ENCODE measurements around the gene LMTK2. TPM values are rescaled to one million over a fixed set of nuclear protein-coding genes. Genes with fewer than 3 reads are reported as not detected.

LMTK2 gene
- total RNA-seq, 1 experiment from 2014 or later = 17.8 TPM

GRCh38 chr7:98077762-98078161 lies 28.9 kb upstream of the LMTK2 start:
- DNase-seq (ENCODE audit: low read depth, low spot score) = no peak
- TF ChIP-seq ZFX (IDR thresholded peaks at IDR 0.05) (no peak), EZH2 (IDR thresholded peaks at IDR 0.05) (no peak), ATF3 (IDR thresholded peaks at IDR 0.05) (no peak), CBX3 (IDR thresholded peaks at IDR 0.05; ENCODE audit: low read depth) (no peak), POLR2AphosphoS5 (IDR thresholded peaks at IDR 0.05; ENCODE audit: low read depth, low read length) (no peak)
- TF ChIP-seq, protein P1, sequence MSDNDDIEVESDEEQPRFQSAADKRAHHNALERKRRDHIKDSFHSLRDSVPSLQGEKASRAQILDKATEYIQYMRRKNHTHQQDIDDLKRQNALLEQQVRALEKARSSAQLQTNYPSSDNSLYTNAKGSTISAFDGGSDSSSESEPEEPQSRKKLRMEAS (IDR thresholded peaks at IDR 0.05) = no peak
- no peak overlapping the region for H3K27ac ChIP-seq (ENCODE audit: low read depth, low read length)
- intact Hi-C loops (cut with micrococcal nuclease) = no loop called here
- no peak overlapping the region for H3K4me2 ChIP-seq (ENCODE audit: low read length)
- H4K20me1 ChIP-seq (ENCODE audit: insufficient read depth) = no peaks in the 10 kb centered on the region
- no peaks in the 10 kb centered on the region for H3K9me2 ChIP-seq (ENCODE audit: insufficient read depth)
- no peaks in the 10 kb centered on the region for H3K27me3 ChIP-seq (ENCODE audit: insufficient read depth, low read length)
- no peaks in the 10 kb centered on the region for H3K36me3 ChIP-seq (ENCODE audit: control insufficient read depth in 1 of 2, insufficient read depth in 2 of 2, low read length in 2 of 2)
- ATAC-seq = no peak
- H3K9ac ChIP-seq (ENCODE audit: low read length) = no peak overlapping the region
- H2AFZ ChIP-seq (ENCODE audit: low read depth, low read length, poor library complexity, severe bottlenecking) = no peak overlapping the region
- RAD21 ChIA-PET (ENCODE audit: low non-redundant PET in 1 of 2, low total read pairs in 2 of 2, uncharacterized antibody in 2 of 2, unreplicated experiment in 2 of 2) = no interaction called here
- CTCF ChIA-PET = interaction anchor here (0.9 kb wide), 1 partner anchor 57 kb away, joined by 5 read pairs; no protein-coding TSS in a partner anchor
- no peaks in the 10 kb centered on the region for H3K9me3 ChIP-seq (ENCODE audit: control insufficient read depth in 1 of 2, insufficient read depth in 1 of 2, low read depth in 1 of 2, low read length in 2 of 2)
- no peaks in the 10 kb centered on the region for H3K79me2 ChIP-seq (ENCODE audit: insufficient read depth, low read length)
- POLR2A ChIA-PET = no interaction called here
- no peaks in the 10 kb centered on the region for H3K4me1 ChIP-seq (ENCODE audit: control insufficient read depth in 1 of 2, insufficient read depth in 2 of 2, low read length in 2 of 2)
- H3K4me3 ChIP-seq (replicated peaks in 1 of 2; ENCODE audit: low read depth in 1 of 2, low read length in 2 of 2) = no peak overlapping the region
- BruUV-seq (replicated peaks) = no TSS peak

DNA sequence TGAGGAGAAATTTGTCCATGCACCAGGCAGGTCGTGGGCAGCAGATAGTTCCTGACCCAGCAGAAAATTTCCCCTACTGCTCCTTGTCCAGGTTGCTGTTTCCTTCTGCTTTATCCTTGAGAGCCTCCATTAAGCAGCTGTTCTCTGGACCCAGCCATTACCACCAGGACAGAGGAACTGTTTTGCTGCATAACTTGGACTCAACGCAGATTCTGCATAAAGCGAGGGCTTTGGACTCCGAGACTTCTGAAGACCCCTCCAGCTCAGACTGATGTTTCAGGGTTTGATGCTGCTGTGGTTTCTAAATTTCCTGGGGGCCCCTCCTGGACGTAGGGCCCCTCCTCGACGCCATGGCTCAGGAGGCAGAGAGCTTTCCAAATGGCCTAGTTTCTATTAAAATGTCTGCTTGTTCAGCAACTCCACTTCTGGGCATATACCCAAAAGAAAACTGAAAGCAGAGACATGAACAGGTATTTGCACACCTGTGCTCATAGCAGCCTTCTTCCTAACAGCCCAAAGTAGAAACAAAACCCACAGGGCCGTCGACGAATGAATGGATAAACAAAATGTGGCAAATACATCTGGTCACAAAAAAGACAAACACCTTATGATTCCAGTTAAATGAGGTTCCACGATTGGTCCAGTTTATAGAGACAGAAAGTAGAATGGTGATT lies 28.3 kb upstream of the LMTK2 start:
- Histone ChIP-seq H3K79me2 (ENCODE audit: insufficient read depth, low read length) (no peaks in the 10 kb centered on the region), H3K4me2 (ENCODE audit: low read length) (no peak overlapping the region), H3K27me3 (ENCODE audit: insufficient read depth, low read length) (no peaks in the 10 kb centered on the region), H3K9ac (ENCODE audit: low read length) (no peak overlapping the region), H2AFZ (ENCODE audit: low read depth, low read length, poor library complexity, severe bottlenecking) (no peak overlapping the region), H3K4me3 (replicated peaks in 1 of 2; ENCODE audit: low read depth in 1 of 2, low read length in 2 of 2) (no peak overlapping the region), H3K9me2 (ENCODE audit: insufficient read depth) (no peaks in the 10 kb centered on the region), H3K27ac (ENCODE audit: low read depth, low read length) (no peak overlapping the region), H3K4me1 (ENCODE audit: control insufficient read depth in 1 of 2, insufficient read depth in 2 of 2, low read length in 2 of 2) (no peaks in the 10 kb centered on the region), H4K20me1 (ENCODE audit: insufficient read depth) (no peaks in the 10 kb centered on the region), H3K9me3 (ENCODE audit: control insufficient read depth in 1 of 2, insufficient read depth in 1 of 2, low read depth in 1 of 2, low read length in 2 of 2) (no peaks in the 10 kb centered on the region), H3K36me3 (ENCODE audit: control insufficient read depth in 1 of 2, insufficient read depth in 2 of 2, low read length in 2 of 2) (no peaks in the 10 kb centered on the region)
- intact Hi-C loops (cut with micrococcal nuclease) = no loop called here
- ATAC-seq (no peak), DNase-seq (ENCODE audit: low read depth, low spot score) (no peak)
- ChIA-PET RAD21 (ENCODE audit: low non-redundant PET in 1 of 2, low total read pairs in 2 of 2, uncharacterized antibody in 2 of 2, unreplicated experiment in 2 of 2) (no interaction called here), CTCF (interaction anchor here (0.9 kb wide), 1 partner anchor 57 kb away, joined by 5 read pairs; no protein-coding TSS in a partner anchor), POLR2A (no interaction called here)
- no TSS peak for BruUV-seq (replicated peaks)
- TF ChIP-seq RAD21 (IDR thresholded peaks at IDR 0.05; ENCODE audit: low read depth) = no peak
- no peak for TF ChIP-seq CTCF (IDR thresholded peaks at IDR 0.05 in 2 of 3, conservative IDR thresholded peaks at IDR 0.05 in 1 of 3; ENCODE audit: borderline replicate concordance in 1 of 3, insufficient read depth in 1 of 3, low read depth in 2 of 3, low read length in 2 of 3)
- TF ChIP-seq JUND (IDR thresholded peaks at IDR 0.05) = no peak
- no peak for TF ChIP-seq YY1 (IDR thresholded peaks at IDR 0.05; ENCODE audit: extremely low read depth, insufficient replicate concordance, low read depth, low read length)
- TF ChIP-seq, protein P2, sequence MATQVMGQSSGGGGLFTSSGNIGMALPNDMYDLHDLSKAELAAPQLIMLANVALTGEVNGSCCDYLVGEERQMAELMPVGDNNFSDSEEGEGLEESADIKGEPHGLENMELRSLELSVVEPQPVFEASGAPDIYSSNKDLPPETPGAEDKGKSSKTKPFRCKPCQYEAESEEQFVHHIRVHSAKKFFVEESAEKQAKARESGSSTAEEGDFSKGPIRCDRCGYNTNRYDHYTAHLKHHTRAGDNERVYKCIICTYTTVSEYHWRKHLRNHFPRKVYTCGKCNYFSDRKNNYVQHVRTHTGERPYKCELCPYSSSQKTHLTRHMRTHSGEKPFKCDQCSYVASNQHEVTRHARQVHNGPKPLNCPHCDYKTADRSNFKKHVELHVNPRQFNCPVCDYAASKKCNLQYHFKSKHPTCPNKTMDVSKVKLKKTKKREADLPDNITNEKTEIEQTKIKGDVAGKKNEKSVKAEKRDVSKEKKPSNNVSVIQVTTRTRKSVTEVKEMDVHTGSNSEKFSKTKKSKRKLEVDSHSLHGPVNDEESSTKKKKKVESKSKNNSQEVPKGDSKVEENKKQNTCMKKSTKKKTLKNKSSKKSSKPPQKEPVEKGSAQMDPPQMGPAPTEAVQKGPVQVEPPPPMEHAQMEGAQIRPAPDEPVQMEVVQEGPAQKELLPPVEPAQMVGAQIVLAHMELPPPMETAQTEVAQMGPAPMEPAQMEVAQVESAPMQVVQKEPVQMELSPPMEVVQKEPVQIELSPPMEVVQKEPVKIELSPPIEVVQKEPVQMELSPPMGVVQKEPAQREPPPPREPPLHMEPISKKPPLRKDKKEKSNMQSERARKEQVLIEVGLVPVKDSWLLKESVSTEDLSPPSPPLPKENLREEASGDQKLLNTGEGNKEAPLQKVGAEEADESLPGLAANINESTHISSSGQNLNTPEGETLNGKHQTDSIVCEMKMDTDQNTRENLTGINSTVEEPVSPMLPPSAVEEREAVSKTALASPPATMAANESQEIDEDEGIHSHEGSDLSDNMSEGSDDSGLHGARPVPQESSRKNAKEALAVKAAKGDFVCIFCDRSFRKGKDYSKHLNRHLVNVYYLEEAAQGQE (IDR thresholded peaks at IDR 0.05; ENCODE audit: low read depth) = no peak
- no peak for TF ChIP-seq CBX3 (IDR thresholded peaks at IDR 0.05; ENCODE audit: low read depth)

All from HCT116 (cell line).